B cell (primary cell): ENCODE measurements around the gene OLFM2.

Experiments used
- CTCF ChIP-seq: fragments of 200-600 bp; IDR thresholded peaks from one replicate; pipeline ENCODE4 v1.8.0; 2022; ENCODE audit warnings: antibody characterized with exemption, mild to moderate bottlenecking
- EZH2 ChIP-seq: IDR thresholded peaks from 2 replicates; pipeline ENCODE4 v1.6.1; 2012; ENCODE audit warnings: borderline replicate concordance, low read depth, mild to moderate bottlenecking, moderate library complexity, low read length; ENCODE audit not compliant: insufficient read depth, poor library complexity, severe bottlenecking

GRCh38 chr19:9911524-9912185, 24.7 kb downstream of the OLFM2 start:
- no peak for TF ChIP-seq EZH2
- TF ChIP-seq CTCF: no peak
